H1 (cell line): ENCODE data around the gene FOXO1. TPM values are rescaled to one million over a fixed set of nuclear protein-coding genes. Genes with fewer than 3 reads are reported as not detected.

Experiments used
- ASH2L ChIP-seq: fragments of 200-600, 300-600 bp; sonication (generic); IDR thresholded peaks from one replicate; pipeline ENCODE4 v1.7.1; 2017; ENCODE audit warnings: low read length
- BCL11A ChIP-seq, 2 experiments: IDR thresholded peaks; one replicate each; pipeline ENCODE4 v1.6.1; 2011; ENCODE audit warnings: low read depth in 2 of 2, low read length in 2 of 2, mild to moderate bottlenecking in 2 of 2
- CEBPB ChIP-seq: IDR thresholded peaks from 2 replicates; pipeline ENCODE4 v1.6.1; 2012; ENCODE audit warnings: low read depth, low read length
- CHD1 ChIP-seq: IDR thresholded peaks from 2 replicates; pipeline ENCODE4 v1.6.1; 2012; ENCODE audit warnings: low read depth, low read length, improper control_type of control experiment
- FOSL1 ChIP-seq: IDR thresholded peaks from 2 replicates; pipeline ENCODE4 v1.6.1; 2011; ENCODE audit warnings: mild to moderate bottlenecking, low read depth, low read length, moderate library complexity; ENCODE audit not compliant: insufficient read depth
- JUN ChIP-seq: IDR thresholded peaks from 2 replicates; pipeline ENCODE4 v1.6.1; 2011; ENCODE audit warnings: low read depth, mild to moderate bottlenecking, improper control_type of control experiment, low read length
- SIX5 ChIP-seq: IDR thresholded peaks from 2 replicates; pipeline ENCODE4 v1.6.1; 2011; ENCODE audit warnings: mild to moderate bottlenecking, low read depth, low read length
- TEAD4 ChIP-seq: IDR thresholded peaks from 2 replicates; pipeline ENCODE4 v1.6.1; 2012; ENCODE audit warnings: low read depth, low read length, inconsistent platforms, mixed read lengths
- YY1 ChIP-seq: IDR thresholded peaks from 2 replicates; pipeline ENCODE4 v1.6.1; 2011; ENCODE audit warnings: low read depth, mild to moderate bottlenecking, low read length
- ZNF274 ChIP-seq: IDR thresholded peaks from 2 replicates; pipeline ENCODE4 v1.7.0; 2012; ENCODE audit warnings: low read length, borderline replicate concordance; ENCODE audit errors: extremely low read depth
- polyA plus RNA-seq, 7 experiments: library from polyadenylated mRNA; depleted of rRNA in 3 of 7; stranded (reverse) in 5 of 7; unstranded in 2 of 7; fragments of >200 nt in 5 of 7; fragments of 200-250 nt in 2 of 7; gene quantifications; 1 replicate in 5 of 7; 2 replicates in 1 of 7; 4 replicates in 1 of 7; pipeline versions ENCODE4 v1.2.1 to v1.2.3, GENCODE V29; 2011 to 2013; ENCODE audit warnings: missing spikeins in 2 of 7, mixed read lengths in 2 of 7
- total RNA-seq: library from RNA; stranded (reverse); fragmentation: NEBNext Ultra II Directional; extraction: Animal tissue kit (Norgen Biotek cat#: 25700); gene quantifications from 2 replicates; pipeline ENCODE4 v1.2.1, GENCODE V29; 2021

Gene FOXO1
- total and polyA plus RNA-seq, 2 of the 8 experiments (the other 6 are each of a cell fraction or from before 2014, with no cell fraction given) = 35.3 to 56.9 TPM

- TF ChIP-seq TEAD4 (no peak), ZNF274 (no peak), ASH2L (no peak), YY1 (no peak), BCL11A (IDR thresholded peaks at IDR 0.05; ENCODE audit: low read depth in 2 of 2, low read length in 2 of 2) (no peak), FOSL1 (no peak), SIX5 (no peak), CEBPB (no peak), JUN (no peak), CHD1 (no peak)
- TF ChIP-seq, all 59 proteins: peak for 0
These were observed 126.7 kb downstream of the FOXO1 start (continued) for GRCh38 chr13:40539576-40540327.
